Measurements from ENCODE around the gene LCAT.

GRCh38 chr16:67988675-67989074, 44.8 kb upstream of the LCAT start:
- TF ChIP-seq, protein P1, sequence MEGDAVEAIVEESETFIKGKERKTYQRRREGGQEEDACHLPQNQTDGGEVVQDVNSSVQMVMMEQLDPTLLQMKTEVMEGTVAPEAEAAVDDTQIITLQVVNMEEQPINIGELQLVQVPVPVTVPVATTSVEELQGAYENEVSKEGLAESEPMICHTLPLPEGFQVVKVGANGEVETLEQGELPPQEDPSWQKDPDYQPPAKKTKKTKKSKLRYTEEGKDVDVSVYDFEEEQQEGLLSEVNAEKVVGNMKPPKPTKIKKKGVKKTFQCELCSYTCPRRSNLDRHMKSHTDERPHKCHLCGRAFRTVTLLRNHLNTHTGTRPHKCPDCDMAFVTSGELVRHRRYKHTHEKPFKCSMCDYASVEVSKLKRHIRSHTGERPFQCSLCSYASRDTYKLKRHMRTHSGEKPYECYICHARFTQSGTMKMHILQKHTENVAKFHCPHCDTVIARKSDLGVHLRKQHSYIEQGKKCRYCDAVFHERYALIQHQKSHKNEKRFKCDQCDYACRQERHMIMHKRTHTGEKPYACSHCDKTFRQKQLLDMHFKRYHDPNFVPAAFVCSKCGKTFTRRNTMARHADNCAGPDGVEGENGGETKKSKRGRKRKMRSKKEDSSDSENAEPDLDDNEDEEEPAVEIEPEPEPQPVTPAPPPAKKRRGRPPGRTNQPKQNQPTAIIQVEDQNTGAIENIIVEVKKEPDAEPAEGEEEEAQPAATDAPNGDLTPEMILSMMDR (IDR thresholded peaks at IDR 0.05; ENCODE audit: insufficient read depth, low read length), result no peak
- TF ChIP-seq, protein P2, sequence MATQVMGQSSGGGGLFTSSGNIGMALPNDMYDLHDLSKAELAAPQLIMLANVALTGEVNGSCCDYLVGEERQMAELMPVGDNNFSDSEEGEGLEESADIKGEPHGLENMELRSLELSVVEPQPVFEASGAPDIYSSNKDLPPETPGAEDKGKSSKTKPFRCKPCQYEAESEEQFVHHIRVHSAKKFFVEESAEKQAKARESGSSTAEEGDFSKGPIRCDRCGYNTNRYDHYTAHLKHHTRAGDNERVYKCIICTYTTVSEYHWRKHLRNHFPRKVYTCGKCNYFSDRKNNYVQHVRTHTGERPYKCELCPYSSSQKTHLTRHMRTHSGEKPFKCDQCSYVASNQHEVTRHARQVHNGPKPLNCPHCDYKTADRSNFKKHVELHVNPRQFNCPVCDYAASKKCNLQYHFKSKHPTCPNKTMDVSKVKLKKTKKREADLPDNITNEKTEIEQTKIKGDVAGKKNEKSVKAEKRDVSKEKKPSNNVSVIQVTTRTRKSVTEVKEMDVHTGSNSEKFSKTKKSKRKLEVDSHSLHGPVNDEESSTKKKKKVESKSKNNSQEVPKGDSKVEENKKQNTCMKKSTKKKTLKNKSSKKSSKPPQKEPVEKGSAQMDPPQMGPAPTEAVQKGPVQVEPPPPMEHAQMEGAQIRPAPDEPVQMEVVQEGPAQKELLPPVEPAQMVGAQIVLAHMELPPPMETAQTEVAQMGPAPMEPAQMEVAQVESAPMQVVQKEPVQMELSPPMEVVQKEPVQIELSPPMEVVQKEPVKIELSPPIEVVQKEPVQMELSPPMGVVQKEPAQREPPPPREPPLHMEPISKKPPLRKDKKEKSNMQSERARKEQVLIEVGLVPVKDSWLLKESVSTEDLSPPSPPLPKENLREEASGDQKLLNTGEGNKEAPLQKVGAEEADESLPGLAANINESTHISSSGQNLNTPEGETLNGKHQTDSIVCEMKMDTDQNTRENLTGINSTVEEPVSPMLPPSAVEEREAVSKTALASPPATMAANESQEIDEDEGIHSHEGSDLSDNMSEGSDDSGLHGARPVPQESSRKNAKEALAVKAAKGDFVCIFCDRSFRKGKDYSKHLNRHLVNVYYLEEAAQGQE (IDR thresholded peaks at IDR 0.05; ENCODE audit: insufficient replicate concordance, low read depth), result no peak
- TF ChIP-seq POLR2AphosphoS5 (IDR thresholded peaks at IDR 0.05; ENCODE audit: low read depth) (no peak), SPI1 (IDR thresholded peaks at IDR 0.05; ENCODE audit: borderline replicate concordance, low read depth) (no peak)
